Right renal pelvis (tissue), 4 donors: ENCODE results near the gene ERI3. TPM values are rescaled to one million over a fixed set of nuclear protein-coding genes. Genes with fewer than 3 reads are reported as not detected.

Experiments used
- DNase-seq, 4 donors: peaks; one replicate each; pipeline ENCODE4 v3.0.0-alpha.2; 2013; ENCODE audit warnings: low read depth in 4 of 4, low spot score in 3 of 4, missing footprints in 1 of 4
- polyA plus RNA-seq, 4 donors: library from polyadenylated mRNA; unstranded; fragments of 120-200 nt; gene quantifications; one replicate each; pipeline ENCODE4 v1.2.1, GENCODE V29; 2013; ENCODE audit not compliant: insufficient read length in 4 of 4

The ERI3 gene
- polyA plus RNA-seq, 4 donors = 82.1 to 105 (median 86.1) TPM

DNA sequence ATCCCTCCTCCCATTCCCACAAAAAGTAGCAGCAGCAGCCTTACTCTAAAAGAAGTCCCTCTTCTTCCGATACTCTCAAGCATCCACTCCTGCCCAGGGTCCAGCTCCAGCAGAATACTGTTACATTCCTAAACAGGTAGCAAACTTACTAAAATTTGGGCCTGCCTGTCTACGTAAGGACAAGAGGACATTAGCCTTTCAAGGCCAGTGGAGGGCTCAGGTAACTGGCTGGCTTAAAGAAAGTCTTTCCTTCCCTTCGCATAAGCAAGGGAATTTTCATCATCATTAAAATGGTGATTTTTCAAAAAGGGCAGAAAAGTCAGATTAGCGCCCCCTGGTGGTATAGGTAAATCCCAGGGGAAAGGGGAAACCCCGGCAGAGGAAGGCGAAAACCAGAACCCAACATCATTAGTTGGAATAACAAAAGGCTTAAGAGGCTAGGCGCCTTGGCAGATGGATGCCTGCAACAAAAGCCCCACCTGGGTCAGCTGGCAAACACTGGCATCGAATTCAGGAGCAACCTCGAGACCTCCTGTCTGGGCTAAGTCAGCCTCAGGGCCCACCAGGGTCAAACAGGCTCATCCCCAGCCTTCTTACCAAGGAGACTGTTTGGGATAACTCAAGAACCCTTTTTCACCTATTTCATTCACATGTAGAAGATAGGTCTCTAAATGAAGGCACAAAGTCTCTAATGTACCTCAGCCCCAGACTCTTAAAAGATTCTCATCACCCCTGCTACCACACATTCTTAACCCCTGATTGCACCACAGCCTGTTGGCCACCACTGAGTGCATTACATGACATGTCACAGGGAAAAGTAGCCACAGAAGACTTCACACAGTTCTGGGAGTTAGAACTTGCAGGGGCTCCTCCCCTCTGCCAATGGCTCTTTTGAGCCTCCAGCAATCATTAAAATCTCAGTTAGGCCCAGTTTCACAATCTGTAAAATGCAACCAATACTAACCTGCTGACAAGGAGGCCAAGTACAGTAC lies 36.7 kb downstream of the ERI3 start:
- no peak for DNase-seq

DNA sequence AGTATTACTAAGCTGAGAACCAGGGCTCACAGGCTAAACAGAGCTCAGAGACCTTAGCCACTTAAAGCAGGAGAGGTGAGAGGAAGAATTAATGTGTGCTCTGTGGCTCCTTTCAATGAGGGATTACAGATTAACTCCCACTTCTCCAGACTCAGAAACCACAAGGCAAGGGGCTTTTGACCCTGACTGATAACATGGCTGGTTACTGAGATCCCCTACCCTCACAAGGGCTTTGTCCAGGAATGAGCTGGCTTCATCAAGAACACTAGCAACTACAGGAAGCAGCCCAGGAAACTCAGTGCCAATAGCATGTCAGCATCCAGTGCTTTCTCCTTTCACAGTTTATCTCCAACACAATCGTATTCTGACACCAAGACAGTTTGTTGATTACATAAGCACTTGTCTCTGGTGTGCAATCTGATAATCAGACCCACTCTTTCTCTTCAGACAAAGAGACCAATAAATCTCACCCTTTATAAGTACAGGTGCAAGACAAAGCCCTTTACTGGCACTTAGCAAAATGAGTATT lies 38.8 kb downstream of the ERI3 start:
- no peak for DNase-seq

DNA sequence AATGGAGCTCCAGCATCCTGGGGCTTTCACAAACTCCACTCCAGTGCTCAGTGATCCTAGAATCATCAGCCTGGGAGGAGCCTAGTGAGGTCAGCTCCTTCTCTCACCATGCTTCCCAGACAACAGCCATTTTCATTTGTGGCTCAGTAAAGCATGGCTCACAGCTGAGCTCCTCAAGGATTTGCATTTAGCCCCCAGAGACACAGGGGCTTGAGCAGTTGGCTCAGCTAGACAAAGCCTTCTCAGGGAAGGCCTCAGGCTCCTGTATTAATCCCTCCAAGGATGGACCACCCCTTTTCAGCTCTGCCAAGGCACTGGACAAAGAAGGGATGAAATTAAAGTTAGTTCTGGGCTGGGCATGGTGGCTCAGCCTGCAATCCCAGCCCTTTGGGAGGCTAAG lies 39.5 kb downstream of the ERI3 start:
- DNase-seq = no peak

DNA sequence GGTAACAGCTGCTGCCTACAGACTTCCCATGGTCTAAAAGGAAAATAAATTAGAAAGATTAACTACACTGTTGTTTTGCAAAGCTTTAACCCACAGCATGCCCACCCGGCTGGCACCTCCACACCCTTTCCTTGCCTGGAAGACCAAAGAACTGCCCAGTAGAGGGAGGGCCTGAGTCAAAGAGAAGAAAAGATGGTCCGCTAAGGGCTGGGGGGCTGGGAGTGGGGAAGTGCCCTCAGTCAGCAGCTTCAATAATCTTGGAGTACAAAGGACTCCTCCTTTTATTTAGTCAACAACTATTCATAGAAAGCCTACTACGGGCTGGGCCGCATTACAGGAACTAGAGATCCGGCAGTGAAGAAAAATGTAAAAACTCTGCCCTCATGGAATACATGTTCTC lies 40.6 kb downstream of the ERI3 start:
- DNase-seq = no peak

DNA sequence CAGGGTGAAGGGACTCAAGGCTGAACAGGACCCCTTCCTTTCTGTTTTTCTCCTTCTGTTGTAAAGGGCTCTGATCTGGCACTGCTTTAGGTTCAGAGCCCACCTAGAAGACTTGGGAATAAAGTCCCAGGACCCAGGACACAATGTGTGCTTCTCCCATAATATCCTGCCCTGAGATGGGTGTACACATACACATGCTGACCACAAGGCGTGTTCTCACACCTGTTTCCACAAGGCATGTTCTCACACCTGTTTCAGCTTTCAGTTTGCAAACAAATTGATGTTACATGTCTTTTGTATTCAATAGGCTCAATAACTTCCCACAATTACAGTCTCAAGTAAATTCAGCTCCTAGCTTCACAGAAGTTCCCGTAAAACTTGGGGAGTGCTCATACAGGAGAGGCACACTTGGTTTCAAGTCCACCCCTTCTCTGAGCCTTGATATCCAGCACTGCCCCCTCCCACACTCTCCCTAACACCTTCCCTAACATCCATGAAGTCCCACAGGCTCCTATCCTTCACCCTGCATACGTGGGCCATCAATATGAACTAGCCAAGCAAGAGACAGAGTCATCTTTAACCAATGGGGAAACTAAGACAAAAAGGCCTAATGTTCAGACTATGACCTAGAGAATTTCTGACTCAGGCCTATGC lies 41.7 kb downstream of the ERI3 start:
- no peak for DNase-seq

DNA sequence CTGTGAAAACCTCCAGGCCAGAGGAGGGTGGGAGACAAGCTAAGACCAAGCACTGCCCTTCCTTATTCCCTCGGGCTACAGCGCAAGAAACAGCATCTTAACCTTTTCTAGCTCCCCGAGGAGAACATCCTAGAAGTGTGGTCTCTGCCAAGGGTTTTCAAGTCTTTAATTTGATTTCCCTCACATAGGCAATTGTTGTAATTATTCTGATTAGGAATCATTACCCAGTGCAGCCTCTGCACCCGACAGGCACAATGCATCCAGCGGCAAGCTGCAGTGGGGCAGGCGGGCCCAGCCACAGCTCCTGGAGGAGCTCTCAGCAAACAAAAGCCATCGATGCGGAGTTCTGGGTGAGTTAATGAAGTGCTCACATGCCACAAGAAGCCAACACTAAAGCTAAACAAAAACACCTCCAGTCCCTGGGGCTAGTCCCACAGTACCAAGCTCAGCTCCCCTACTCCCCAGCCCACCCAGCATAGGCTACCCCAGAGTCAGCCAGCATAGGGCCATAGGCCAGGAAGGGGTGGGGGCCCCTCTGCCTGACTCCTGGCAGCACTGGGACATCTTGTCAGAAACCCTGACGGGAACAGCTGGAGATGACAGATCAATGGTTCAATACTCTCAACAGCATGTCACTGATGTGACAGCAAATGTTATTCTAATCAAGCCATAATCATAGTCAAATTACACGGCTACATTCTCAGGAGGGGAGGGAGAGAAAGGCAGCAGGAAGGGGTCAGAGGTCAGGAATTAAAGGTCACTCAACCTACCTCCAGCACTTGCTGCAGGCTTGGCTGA lies 42.5 kb downstream of the ERI3 start:
- no peak for DNase-seq

DNA sequence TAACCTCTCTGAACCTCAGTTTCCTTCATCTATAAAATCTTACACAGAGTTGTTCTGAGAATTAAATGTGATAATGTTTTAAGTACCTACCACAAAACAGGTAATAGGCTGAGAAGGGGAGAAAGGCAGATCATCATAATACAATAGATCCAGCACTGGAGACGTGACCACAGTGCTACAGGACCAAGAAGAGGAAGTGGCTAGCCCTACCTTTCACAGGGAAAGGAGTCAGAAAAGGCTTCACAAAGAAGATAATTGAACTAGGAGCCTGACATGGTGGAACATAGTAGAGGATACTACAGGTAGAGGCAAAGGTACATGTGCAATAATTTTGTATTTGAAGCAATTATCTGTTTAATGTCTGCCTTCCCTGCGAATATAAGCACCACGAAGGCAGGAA lies 45.1 kb downstream of the ERI3 start:
- no peak for DNase-seq

DNA sequence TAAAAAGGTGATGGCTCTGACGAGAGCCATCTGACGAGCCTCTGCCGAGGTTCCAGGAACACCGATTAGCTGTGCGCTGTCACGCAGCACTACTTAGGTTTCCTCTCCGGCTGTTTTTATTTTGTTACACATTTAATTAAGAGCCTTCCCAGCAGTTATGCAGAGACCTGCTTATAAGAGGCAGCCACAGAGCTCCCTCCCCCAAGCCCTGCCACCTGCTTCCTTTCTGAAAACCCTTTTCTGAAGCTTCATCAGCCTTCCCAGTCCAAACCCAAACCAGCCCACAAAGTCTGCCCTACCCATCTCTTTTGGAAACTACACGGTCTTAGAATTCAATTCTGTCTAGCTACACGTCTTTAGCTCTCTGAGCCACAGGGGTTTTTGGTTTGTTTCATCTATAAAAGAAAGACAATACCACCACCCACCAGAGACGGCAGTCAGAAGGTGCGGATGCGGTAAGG lies 49.1 kb downstream of the ERI3 start:
- no peak for DNase-seq

DNA sequence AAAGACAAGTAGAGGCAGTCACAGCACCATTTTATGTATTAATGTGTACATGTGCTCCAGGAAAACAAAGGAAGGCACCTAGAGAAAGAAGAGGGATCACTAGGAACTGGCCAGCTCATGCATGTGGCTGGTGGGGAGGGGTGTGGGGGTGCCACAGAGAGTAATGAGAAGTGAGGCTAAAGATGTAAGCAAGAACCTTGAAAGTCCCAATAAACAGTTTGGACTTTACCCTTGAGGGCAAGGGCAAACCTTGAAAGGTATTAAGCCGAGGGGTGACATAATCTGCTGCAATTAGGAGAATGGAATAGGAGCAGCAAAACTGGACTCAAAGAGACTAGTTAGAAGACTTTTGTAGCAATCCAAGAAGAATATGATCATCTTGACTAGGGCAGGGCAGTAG lies 51.5 kb downstream of the ERI3 start:
- no peak for DNase-seq

DNA sequence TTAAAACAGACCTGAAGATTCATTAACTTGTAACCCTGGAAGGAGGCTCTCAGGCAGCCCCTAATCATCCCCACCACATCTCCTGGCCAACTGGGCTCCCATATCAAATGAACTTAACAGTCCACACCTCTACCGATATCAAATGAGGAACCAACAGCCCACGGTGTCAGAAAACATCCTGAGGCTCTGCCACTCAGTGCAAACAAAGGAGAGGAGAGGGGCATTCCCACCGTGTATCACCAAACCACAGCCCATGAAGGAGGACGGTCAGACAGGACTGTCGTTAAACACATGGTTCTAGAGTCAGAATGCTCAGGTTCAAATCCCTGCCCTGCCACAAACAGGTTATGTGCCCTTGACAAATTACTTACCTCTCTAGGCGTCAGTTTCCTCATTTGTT lies 52.5 kb downstream of the ERI3 start:
- no peak for DNase-seq

DNA sequence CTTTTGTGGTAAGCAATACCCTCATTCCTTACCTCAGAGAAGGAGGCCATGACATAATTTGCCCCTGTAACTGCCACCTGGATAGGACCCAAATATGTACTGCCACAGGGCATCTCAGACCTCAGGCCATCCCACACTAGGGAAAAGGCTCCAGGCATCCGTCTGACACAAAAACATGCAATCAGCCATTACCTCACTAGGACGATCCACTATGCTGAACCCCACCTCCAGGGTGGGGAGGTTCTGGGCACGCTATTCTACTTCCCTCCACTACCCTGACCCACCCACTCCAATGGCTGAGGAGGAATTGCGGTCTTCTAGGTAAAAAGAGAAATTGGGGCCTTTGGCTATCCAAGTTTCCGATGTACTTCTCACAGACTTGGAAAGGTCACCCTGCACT lies 53.6 kb downstream of the ERI3 start:
- DNase-seq = no peak

DNA sequence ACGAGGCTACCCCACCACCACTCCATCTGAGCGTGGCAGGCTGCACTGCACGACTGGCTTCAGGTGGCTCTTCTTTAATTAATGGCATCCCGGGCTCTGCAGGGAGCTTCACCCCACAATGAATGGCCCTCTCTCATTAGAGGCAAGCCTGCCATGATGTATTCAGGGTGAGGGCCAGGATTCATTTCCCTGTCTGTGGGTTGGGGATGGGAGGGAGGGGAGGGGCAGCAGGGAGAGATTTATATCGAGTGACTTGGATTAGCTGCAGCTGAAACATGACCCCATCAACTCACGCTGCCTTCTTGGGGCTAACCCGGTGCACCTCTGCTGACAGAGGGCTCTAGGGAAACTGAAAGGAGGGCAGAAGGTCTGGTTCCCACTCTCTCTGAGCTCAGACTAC lies 54.2 kb downstream of the ERI3 start:
- DNase-seq = no peak

DNA sequence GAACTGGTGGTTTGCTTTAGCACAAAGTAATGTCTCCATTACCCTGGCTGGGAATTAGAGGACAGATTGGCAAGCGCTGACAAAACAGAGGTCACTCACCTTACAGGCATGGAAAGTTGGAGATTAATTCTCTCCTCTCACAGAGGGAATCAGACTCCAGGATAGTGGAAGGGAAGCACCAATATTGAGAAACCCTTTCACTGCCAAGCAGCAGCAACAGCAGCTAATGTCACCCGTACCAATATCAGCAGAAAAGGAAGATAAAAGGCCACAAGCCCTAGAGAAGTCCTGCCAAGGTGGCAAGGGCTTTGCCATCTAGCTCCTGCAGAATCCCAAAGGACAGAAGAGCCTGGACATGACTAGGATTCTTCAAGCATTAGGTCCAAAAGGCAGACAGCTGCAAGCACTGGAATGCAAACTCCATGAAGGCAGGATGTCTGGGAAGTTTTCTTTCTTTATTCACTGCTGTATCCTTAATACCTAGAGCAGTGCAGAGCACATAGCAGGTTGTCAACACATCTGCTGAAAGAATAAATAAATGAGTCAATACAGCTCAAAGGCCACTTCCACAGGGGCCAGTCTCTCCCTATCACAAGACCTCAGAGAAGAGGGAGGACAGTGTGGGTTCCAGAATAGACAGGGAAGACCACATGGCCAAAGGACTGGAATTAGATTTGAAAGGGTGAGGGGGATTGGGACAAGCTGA lies 57.2 kb downstream of the ERI3 start:
- no peak for DNase-seq

DNA sequence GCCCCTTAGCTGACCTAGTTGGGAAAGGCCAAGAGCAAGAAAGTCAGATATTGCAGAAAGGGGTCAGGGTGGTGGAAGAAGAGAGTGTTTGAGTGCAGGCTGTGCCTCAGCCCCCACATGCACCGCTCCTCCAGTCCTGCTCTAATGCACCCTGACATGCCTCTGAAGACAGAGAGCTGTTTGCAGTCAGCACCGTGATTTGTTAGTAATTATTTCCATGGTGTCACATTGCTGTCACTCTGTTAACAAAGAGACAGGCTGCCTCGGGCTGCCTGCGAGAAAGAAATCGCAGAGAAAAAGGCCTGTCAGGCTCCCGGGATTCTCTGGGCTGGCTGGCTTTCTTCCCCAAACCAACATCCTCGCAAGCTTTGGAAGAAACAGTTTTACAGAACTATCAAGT lies 58.3 kb downstream of the ERI3 start:
- DNase-seq = peak in 1 of 4 donors; percentile 44

DNA sequence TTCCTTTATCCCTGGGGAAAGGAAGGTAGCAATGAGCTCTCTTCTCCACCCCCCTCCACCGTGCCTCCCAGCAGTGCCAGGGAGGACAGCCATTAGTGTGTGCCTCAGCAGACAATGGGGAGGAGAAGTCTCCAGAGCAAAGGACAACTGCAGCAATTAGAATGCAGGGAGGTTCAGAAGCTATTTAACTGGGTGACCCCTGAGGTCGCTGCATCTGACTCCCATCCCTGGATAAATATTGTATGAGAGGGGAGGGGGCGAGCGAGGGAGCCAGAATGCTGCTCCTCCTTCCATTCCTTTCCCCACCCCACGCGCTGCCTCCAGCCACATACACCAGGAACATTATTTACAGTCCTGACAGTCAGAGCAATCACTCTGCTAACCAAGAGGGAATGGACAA lies 59.0 kb downstream of the ERI3 start:
- peak in 1 of 4 donors; percentile 47 for DNase-seq

DNA sequence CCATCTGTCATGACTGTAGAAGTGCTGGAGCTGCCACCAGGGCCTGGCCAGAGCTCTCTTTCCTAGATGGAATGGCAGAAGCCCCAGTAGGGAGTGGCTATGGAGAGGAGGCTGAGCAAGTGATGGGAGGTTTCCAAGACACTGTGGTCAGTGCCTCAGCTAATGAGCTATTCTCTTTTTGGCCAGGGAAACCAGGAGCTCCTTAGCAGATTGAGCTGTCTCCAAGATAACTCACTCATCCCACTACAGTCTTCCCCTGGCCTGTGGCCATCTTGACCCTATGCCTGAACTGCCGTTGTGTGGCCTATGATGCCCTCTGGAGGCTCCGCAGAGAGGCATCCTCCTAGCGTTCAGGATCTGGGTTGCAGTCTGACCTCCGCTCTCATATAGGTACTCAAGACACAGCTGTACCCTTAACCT lies 60.5 kb downstream of the ERI3 start:
- no peak for DNase-seq

DNA sequence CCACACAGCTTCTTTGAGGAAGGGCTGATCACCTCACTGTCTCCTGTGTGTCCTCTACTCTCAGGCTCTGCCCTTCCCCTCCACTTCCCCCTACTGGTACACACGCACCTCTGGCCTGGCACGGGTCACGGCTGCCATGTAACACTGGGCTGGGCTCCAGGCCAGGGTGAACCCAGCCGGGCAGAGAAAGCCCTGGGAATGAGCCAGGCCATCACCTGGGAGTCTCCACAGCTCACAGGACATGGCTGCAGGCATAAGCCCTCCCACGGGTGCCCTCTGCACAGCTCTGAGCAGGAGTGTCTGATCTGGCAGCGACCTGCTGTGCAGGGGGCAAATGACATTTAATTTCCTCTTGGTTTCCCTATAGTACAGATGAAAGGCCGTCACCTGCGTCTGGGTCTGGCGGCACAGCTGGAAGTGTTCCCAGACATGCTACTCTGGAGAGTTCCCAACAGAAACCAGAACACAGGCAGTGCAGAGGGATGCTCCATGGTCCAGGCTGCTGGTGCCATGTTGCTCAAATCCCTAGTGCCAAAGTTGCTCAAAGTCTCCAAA lies 61.2 kb downstream of the ERI3 start:
- no peak for DNase-seq

DNA sequence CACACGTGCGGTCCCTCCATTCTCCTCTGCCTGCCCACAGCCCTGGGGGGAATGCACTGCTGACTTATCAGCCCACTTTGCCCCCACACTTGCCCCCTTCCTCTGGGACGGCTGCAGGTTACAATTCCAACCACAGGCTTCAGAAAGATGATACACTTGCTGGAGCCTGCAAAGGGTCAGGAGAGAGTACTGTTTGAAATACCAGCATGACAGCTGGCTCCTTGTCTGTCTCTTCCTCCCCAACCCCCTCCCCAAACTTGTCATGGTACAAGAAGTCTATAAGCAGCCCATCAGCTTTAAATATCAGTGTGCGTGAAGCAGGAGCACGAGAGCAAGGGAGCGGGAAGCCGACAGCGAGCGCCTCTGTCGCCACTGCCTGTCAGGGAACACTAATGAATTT lies 62.4 kb downstream of the ERI3 start:
- no peak for DNase-seq

DNA sequence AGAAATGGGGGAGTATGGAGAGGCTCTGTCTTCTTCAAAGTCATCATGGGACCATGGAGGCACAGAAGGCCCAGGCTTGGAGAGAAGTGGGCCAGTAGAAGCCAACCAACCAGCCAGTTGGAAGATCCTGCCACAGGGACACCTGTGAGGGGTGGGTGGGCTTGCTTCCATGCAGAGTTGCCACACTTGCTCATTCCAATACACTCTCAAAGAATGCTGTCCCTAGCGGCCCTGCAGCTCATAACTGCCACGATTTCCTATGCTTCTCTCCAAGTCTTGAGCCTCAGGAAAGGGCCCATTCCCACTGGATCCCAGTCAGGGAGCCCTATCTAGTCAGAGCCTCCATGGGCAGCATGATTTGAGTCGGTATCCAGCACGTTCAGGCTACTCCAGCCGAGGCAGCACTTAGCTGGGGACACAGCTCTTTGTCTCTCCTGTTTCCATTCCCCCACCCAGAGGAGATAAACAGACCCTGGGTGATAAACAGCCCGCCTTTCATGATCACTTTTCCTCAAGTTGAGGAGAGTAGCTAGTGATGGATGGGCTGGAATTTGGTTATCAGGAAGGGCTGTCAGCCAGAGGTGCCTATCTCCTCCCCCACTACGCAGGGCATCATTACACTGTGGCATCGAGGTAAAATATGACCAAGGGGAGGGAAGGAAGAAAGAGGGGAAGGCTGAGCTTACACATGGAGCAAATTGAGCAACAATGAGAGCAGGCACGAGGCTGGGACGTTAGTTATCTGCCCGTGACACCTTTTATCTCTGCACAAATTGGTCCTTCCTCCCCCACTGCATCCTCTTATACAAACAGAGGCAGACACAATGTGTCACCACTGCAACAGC lies 64.6 kb downstream of the ERI3 start:
- no peak for DNase-seq
